ENCODE measurements around the gene PCDH9.

DNA sequence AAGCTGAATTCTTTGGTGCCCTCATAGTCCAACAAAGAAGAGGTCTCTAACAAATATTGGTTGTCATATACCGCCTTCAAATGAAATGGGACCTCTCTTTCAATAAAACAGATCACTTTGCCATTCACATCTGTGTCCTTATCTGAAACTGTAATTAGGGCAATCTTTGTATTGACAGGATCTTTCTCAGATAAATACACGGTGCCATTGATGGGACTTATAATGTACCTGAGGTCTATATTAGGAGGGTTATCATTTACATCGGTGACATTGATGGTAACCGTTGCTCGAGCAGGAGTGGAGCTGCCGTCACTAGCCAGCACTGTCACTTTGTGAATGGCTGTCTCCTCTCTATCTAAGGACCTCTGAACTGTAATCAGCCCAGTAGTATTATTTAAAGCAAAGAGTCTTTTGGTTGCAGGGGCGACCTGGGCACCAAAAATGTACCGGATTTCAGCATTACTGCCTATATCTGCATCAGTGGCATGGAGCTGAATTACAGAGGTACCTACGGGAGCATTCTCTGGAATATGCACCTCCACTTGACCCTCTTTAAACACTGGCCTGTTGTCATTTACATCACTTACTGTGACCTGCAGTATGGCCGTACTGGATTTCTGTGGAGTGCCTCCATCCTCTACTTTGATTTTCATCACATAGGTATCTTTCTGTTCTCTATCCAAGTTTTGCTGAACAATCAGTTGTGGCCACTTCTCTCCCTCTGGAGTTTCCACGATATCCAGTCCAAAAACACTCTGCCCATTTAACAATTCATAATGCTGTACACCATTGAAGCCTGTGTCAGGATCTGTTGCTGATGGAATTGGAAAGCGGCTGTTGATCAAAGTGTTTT lies 2.8 kb downstream of the PCDH9 start:
- TF ChIP-seq, protein P1, sequence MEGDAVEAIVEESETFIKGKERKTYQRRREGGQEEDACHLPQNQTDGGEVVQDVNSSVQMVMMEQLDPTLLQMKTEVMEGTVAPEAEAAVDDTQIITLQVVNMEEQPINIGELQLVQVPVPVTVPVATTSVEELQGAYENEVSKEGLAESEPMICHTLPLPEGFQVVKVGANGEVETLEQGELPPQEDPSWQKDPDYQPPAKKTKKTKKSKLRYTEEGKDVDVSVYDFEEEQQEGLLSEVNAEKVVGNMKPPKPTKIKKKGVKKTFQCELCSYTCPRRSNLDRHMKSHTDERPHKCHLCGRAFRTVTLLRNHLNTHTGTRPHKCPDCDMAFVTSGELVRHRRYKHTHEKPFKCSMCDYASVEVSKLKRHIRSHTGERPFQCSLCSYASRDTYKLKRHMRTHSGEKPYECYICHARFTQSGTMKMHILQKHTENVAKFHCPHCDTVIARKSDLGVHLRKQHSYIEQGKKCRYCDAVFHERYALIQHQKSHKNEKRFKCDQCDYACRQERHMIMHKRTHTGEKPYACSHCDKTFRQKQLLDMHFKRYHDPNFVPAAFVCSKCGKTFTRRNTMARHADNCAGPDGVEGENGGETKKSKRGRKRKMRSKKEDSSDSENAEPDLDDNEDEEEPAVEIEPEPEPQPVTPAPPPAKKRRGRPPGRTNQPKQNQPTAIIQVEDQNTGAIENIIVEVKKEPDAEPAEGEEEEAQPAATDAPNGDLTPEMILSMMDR (conservative IDR thresholded peaks at IDR 0.05; ENCODE audit: low read length), result no peak
- TF ChIP-seq EZH2phosphoT487 (IDR thresholded peaks at IDR 0.05; ENCODE audit: borderline replicate concordance), result no peak

Measured in Loucy (cell line).